Measurements from ENCODE around the gene BPIFB2.
A peak's percentile ranks its signal among the peaks of the same experiment; 100 is the strongest.
"Not testable (repeated sequence)": the region's sequence is repeated elsewhere in the genome, so short reads cannot be mapped to it uniquely, and the experiment has no call there.

BPIFB2 gene

DNA sequence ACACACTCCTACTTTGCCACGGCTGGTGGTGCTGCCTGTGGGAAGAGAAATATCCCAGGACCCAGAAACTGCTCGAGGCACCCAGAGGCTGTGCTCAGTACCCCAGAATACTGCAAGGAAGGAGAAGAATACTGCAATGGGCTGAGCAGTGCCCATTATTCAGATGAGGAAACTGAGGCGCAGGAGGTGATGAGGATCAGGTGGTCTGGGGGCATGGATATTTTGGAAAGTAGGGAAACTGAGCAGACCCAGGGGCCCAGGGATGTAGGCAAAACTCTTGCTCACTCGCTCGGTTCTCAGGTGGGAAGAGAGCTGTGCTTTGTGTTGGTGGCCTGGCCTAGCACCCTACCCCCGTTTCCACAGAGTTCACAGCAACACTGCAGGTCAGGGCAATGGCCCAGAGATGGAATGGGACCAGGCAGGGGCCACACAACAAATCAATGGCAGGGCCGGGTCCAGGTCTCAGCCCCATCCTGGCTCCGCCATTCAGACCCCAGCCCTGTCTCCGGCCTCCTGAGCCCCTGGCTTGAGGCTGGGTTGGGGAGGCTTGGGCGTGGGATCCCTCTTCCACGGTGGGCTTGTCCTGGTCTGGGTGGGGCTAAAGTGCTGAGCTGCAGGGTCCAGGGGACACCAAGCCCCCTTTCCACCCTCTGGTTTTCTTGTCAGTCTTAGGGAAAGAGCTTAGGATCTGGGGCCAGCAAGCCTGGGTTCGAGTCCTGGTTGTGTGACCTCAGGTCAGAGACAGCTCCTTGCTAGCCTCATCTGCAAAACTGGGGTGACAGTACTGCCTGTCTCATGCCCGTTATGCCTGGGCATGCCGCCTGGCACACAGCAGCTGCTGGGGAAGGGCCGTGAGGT lies 37.2 kb upstream of the BPIFB2 start:
- no peak for DNase-seq (ENCODE audit: low read depth in 3 of 3)

DNA sequence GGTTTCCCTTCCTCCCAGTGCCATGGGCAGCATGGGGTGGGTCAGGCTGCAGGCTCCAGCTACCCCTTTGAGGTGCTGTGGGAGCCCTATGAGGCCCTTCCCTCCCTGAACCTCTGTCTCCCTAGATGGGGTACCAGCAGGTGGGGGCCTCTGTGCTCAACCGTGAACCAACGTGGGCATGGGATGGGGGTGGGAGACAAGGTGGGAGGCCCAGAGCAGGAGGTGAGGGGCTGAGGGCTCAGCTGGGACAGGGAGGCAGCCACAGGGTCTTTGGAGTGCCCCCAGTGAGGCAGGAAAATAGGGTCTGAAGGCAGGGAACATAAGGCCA lies 36.6 kb upstream of the BPIFB2 start:
- DNase-seq (ENCODE audit: low read depth in 3 of 3): no peak

DNA sequence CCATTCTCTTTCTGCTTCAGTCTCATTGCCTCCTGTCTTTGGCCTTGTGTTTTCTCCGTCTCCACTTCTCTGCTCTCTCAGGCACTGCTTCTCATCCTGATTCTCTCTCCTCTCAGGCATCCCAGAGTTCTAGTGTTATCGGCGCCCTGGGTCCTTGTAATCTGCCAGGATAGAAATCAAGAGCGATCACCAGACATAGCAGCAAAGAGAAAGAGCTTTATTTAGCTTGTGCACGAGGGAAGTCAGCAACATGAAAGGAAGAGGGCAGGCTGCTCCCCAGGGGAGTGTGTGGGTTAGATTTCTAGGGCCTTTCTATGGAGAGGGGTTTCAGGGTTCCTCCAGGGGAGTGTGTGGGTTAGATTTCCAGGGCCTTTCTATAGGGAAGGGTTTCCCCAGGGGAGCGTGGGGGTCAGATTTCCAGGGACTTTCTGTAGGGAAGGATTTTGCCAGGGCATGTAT lies 35.8 kb upstream of the BPIFB2 start:
- DNase-seq (ENCODE audit: low read depth in 3 of 3): no peak

- peak in 2 of 3 experiments; percentile 61 to 76 for DNase-seq (ENCODE audit: low read depth in 3 of 3)
These were observed 35.1 kb upstream of the BPIFB2 start for GRCh38 chr20:32972181-32973076.

- DNase-seq (ENCODE audit: low read depth in 3 of 3): no peak
These were observed 34.3 kb upstream of the BPIFB2 start for GRCh38 chr20:32973077-32973717.

DNA sequence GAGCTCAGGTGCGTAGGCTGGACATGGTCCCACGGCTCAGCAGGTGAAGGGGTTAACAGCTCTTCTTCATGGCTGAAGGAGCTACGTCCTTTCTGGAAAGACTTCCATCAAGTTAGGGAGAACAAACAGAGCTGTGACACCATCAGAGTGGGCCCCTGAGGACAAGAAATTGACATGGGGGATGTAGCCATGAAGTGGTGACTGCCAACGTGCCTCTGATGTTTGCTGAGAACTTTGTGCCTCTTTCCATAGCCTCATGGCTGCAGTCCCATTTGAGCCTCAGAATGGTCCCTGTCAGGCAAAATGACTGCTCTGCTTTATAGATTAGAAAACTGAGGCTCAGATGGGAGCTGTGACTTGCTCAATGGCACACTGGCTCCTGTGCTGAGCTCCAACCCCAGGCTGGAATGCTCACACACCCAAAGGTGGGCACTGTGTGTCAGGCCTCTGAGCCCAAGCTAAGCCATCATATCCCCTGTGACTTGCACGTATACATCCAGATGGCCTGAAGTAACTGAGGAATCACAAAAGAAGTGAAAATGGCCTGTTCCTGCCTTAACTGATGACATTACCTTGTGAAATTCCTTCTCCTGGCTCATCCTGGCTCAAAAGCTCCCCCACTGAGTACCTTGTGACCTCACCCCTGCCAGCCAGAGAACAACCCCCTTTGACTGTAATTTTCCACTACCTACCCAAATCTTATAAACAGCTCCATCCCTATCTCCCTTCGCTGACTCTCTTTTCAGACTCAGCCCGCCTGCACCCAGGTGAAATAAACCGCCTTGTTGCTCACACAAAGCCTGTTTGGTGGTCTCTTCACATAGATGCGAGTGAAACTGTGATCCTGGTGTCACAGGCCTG lies 33.1 kb upstream of the BPIFB2 start:
- not testable (repeated sequence) for DNase-seq (ENCODE audit: low read depth in 3 of 3)

DNA sequence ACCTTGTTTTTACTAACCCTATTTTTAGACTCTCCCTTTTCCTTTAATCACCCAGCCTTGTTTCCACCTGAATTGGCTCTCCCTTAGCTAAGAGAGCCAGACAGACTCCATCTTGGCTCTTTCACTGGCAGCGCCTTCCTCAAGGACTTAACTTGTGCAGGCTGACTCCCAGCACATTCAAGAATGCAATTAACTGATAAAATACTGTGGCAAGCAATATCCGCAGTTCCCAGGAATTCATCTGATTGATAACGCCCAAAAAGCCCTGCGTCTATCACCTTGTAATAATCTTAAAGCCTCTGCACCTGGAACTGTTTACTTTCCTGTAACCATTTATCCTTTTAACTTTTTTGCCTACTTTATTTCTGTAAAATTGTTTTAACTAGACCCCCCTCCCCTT lies 32.4 kb upstream of the BPIFB2 start:
- not testable (repeated sequence) for DNase-seq (ENCODE audit: low read depth in 3 of 3)

DNA sequence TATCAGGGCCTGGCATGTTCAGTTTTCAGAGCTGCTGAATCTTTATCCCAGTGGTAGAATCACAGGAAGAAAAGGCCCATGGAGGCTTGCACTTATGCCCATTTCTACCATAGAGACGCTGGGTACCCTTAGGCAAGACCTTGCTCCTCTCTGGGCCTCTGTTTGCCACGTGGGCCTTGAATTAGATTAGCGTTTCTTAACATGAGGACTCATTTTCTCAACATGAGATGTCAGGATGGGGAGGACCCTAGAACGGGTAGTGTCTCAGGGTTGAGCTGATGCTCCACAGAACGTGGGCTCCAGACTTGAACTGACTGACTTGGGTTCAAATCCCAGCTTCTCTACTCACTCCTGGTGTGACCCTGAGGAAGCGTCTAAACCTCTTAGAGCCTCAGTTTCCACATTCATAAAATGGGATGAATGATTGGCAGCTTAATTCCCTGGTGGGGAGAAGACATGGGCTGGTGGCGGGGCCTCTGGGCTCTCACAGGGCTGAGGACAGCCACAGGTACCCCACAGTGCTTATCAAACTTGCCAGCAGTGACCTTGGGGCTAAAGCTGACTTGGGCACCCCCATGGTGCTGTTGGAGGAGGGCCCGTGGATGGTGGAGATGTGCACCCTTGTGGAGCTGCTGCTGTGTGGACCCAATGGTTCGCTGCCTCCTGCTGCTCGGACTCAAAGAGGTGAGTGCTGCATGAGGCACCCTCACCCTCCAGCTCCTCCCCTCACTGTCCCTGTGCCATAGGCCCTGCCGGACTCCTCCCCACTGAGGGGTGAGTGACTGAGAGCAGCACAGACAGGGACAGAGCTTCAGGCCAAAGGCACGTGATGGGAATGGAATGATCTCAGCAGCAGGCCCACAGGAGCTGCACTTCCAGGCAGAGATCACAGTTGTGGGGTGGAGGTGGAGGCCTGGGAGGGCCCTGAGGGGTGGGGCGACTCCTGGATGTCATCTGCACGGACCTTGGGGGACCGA lies 31.5 kb upstream of the BPIFB2 start:
- DNase-seq (ENCODE audit: low read depth in 3 of 3): no peak

DNA sequence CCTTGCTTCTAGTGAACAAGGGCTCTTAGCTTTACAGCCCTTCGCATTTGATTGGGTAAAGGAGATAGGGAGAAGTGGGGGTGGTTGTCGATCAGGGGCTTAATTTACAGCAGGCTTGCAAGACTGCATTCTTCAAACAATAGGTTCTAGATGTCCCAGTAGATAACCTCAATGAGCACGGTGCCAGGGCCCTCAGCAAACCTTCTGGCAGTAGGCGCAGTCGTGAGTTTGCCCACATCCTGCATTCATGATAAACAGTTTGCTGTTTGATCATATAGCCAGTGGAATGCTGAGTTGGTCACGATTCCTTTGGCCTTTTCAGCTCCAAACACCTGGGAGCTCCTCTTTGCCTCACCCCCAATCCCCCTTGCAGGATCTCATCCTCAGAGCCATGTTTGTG lies 30.8 kb upstream of the BPIFB2 start:
- DNase-seq (ENCODE audit: low read depth in 3 of 3): no peak

DNA sequence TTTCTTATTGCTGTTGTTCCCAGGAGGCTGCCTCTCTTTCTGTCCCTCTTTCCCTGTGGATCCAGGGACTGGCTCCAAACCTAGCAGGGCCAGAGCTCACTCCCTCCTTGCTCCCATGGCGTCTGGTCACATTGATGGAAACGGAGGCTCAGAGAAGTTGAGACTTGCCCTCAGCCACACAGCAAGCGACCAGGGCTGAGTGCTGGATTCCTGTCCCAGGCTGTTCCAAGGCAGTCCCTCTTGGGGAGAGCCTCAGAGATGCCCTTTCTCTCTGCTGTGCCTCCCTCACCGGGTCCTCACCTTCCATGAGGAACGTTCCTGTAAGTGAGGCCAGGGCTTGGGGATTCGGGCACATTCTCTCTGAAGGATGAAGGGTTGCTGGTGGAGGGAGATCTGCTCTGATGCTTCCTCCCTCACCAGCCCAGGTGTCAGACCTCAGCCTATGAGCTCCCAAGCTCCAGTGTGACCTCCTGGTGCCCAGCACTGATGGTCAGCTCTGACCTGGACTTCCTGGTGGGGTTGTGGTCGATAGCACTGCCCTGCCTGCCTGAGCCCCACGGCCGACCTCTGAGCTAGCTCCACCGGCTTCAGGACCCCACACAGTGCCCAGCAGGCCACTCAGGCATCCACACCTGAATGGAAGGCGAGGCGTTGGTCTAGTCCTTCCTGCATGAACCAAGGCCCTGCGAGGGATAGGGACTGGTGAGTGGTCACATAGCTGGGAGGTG lies 30.1 kb upstream of the BPIFB2 start:
- DNase-seq (ENCODE audit: low read depth in 3 of 3): no peak

- no peak for DNase-seq (ENCODE audit: low read depth in 3 of 3)
These were observed 29.5 kb upstream of the BPIFB2 start for GRCh38 chr20:32978009-32978335.

DNA sequence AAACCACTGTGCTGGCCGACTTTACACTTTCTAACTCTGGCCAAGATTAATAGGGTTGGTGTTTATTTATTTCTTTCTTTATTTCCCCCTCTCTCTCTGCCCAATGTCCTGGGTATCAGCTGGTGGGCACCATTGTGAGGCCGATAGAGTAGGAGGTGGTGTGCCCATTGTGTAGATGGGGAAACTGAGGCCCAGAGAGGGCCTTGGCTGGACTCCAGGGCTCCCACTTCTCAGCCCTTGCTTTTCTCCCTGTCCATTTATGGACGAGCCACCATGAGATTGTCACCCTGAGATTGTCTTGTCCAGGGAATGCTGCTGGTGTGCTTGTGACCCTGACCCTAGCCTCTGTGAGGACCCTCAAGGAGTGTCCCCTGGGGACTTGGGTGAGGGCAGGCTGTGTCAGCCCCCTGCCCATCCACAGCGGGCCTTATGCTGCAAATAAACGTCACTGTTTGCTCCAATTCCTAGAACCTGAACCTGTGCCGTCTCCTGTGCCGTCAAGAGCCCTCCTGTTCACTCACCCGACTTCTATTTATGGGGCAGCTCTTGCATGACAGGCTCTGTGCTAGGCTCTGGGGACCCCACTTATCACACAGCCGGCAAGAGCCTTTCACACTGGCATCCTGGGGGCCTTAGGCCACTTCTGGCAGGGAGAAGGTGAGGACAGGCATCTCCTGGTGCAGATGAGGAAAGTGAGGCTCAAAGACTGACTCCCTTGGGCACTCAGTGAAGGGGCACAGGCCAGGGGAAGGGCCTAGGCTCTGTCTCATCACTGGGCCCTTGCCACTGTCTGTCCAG lies 28.1 kb upstream of the BPIFB2 start:
- no peak for DNase-seq (ENCODE audit: low read depth in 3 of 3)

DNA sequence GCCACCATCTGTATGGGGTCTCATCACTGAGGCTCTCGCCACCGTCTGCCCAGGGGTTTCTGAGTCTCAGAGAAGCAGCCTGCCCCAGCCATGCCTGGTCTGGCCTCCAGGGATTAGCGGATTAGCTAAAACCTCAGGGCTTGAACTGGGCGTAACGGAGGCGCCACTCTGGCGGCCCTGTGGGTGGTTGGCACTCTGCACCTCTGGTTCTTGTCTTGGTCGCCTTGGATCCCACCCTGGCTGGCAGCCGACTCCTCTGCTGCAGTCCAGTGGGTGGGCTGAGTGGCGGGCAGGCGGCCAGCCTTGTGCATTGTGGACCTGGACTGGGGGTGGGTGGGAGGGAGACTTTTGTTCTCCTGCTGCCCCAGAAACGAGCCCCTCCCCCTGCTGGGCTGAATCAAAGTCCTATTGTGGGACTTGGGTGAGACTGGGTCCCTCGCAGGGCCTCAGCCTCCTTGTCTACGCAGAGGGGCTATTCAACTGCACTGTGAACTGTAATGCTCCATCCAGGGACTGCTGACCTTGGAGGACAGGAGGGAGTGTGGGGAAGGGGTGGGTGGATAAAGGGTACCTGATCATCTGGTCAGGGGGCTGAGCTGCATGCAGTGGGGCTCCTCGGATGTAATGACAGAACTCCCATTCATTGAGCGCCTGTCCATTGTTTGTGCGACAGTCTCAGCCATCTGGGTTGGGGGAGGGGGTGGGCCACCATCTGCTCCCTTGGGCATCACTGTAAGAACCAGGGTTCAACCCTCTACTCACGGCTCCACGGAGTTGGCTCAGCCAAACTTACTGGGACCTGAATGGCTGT lies 27.2 kb upstream of the BPIFB2 start:
- no peak for DNase-seq (ENCODE audit: low read depth in 3 of 3)

- no peak for DNase-seq (ENCODE audit: low read depth in 3 of 3)
These were observed 26.5 kb upstream of the BPIFB2 start for GRCh38 chr20:32980990-32981389.

DNA sequence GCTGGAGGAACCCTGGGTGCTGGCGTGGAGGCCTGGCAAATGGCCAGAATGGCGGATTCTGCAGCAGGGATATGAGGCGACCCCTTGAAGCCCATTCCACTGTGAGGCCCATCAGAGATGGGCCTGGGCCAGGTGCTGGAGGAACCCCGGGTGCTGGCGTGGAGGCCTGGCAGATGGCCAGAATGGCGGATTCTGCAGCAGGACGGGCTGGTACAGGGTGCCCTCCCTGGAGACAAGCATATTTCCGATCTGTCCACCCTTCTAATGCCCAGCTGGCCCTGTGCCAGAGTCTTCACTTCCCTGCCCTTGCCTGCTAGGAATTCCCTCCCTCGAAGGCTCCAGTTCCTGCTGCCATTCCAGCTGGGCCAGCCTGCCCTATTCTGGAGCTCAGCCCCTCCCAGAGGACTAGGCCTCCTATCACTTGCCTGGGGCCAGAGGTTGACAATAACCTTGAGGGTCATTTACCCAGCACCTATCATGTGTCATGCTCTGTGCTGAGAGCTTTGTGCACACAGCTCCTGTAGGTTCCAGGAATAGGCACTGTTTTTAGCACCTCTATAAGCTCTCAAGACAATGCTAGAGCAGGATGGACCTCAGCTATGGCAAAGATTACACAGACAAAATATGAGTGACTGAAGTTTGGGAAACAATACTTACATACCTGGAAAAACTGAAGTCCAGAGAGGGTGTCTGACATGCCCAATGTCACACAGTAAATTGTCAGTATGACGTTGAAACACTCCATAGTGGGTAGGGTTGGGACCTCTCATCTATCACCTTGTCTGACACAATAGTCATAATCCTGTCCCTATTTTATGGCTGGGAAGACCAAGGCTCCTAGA lies 24.7 kb upstream of the BPIFB2 start:
- DNase-seq (ENCODE audit: low read depth in 3 of 3): no peak

DNA sequence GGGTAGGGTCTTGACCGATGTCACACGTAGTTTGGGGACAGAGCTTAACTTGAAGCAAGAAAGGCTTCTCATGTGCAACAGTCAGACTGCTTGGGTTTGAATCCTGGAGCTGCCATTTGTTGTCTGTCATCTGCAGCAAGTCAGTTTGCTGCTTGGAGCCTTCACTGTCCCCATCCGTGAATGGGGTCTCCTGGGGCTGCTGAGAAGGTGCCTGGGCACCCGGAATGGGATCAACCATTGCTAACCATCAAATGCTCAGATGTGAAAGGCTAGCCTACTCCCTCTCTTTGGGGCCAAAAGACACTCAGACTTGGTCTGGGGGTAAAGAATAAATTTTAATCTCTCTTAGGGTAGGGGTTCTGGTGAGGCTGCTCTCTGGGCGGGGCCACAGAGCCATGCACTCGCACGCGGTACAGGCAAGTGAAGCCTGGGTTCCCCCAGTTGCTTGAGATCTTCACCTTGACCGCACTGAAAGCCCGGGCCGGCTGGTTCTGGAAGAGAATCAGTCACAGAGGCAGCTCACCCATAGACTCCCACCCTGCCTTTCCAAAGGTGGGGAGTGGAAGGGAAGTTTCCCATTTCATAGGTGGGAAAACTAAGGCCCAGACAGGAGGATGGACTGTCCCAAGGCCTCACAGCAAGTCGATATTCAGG lies 23.9 kb upstream of the BPIFB2 start:
- no peak for DNase-seq (ENCODE audit: low read depth in 3 of 3)

- DNase-seq (ENCODE audit: low read depth in 3 of 3): no peak
These were observed 23.3 kb upstream of the BPIFB2 start for GRCh38 chr20:32984196-32984595.
